Ovary (tissue), 9 donors: Measurements from ENCODE around the gene WNK2. TPM values are rescaled to one million over a fixed set of nuclear protein-coding genes. Genes with fewer than 3 reads are reported as not detected.

Experiments
- DNase-seq, 5 donors: peaks; one replicate each; pipeline ENCODE4 v3.0.0-alpha.2; 2019 to 2020
- H3K27ac ChIP-seq, 2 donors: fragments of 200-600 bp; one replicate each; pipeline versions ENCODE4 v1.5.1 to v1.8.0; 2019 to 2022
- H3K27me3 ChIP-seq: fragments of 200-600 bp; one replicate; pipeline ENCODE4 v1.8.0; 2022
- H3K36me3 ChIP-seq: fragments of 200-600 bp; sonication (generic); one replicate; pipeline ENCODE4 v1.5.1; 2019
- H3K4me1 ChIP-seq: one replicate; pipeline ENCODE4 v1.8.1; 2013; ENCODE audit warnings: mild to moderate bottlenecking, moderate library complexity; ENCODE audit not compliant: insufficient read depth
- H3K4me3 ChIP-seq: fragments of 200-600 bp; sonication (generic); one replicate; pipeline ENCODE4 v1.5.1; 2017
- H3K9me3 ChIP-seq, 2 donors: fragments of 200-600 bp in 1 of 2; sonication (generic) in 1 of 2; one replicate each; pipeline versions ENCODE4 v1.5.1 to v1.8.1; 2013 to 2019; ENCODE audit warnings: mild to moderate bottlenecking in 1 of 2, moderate library complexity in 1 of 2
- CTCF ChIP-seq, 3 donors: fragments of 450-650 bp in 2 of 3; fragments of 200-600 bp in 1 of 3; IDR thresholded peaks; one replicate each; pipeline versions ENCODE4 v1.5.1 to v1.8.0; 2016 to 2022; ENCODE audit warnings: antibody characterized with exemption in 3 of 3, mild to moderate bottlenecking in 1 of 3
- EP300 ChIP-seq: sonication (generic); formaldehyde crosslinking; IDR thresholded peaks from one replicate; pipeline ENCODE4 v1.6.1; 2017; ENCODE audit warnings: antibody characterized with exemption
- POLR2A ChIP-seq: fragments of 450-650 bp; IDR thresholded peaks from one replicate; pipeline ENCODE4 v1.6.1; 2017; ENCODE audit warnings: antibody characterized with exemption, mild to moderate bottlenecking, moderate library complexity
- WGBS, 3 donors: extraction: QIAGEN DNeasy Blood & Tissue Kit in 1 of 3; methylation state at CpG; one replicate each; pipeline versions ENCODE4 v1.1.5 to v1.1.7; 2013 to 2017; 5-methylcytosine and 5-hydroxymethylcytosine counted together
- intact Hi-C, 4 donors: fragments of 100-400 bp; cut with DNase I; formaldehyde crosslinking; loops; one replicate each; pipeline versions ENCODE4 v1.11.0 to v1.15.1; 2022 to 2023
- polyA plus RNA-seq, 2 donors: library from polyadenylated mRNA; stranded (reverse); fragments of 200-250 nt in 1 of 2; fragments of 350-450 nt in 1 of 2; fragmentation: Illumina TruSeq in 1 of 2; extraction: RNeasy Lipid Tissue Mini Kit (QIAGEN cat#74804) in 1 of 2; gene quantifications; one replicate each; pipeline ENCODE4 v1.2.3, GENCODE V29; 2013 to 2014
- total RNA-seq, 7 donors: library from RNA; depleted of rRNA in 2 of 7; stranded (reverse); fragments of >200 nt in 2 of 7; fragmentation: NEBNext Ultra II Directional in 3 of 7; extraction: Animal tissue kit (Norgen Biotek cat#: 25700) in 3 of 7; gene quantifications; one replicate each; pipeline versions ENCODE4 v1.1.0 to v1.2.4, GENCODE V29; 2016 to 2023
- donor health status: DM: no; HTN: no; CAD: no; lungs with moderate emphysema.
- donor health status: DM: no; HTN: no; CAD: no.
- donor health status: Bipolar disorder and iron deficiency.
- donor health status: DM: yes; HTN: yes; CAD: no.
- donor health status: DM: no; HTN: no; CAD: no.
- donor health status: DM: yes; HTN: yes; CAD: no.

WNK2 gene
- total and polyA plus RNA-seq, 9 donors = 0.53 to 24.7 (median 4.4) TPM

GRCh38 chr9:93260263-93261066 lies 76.5 kb downstream of the WNK2 start:
- peak in 1 of 5 donors; percentile 4 for DNase-seq
- intact Hi-C loops = no loop called here

GRCh38 chr9:93261281-93261680 lies 77.3 kb downstream of the WNK2 start:
- intact Hi-C loops = no loop called here
- no peaks in the 10 kb centered on the region for H3K4me1 ChIP-seq
- DNase-seq = peak in 1 of 5 donors; percentile 7
- H3K27me3 ChIP-seq = no peaks in the 10 kb centered on the region
- no peaks in the 10 kb centered on the region for H3K36me3 ChIP-seq
- WGBS, 3 donors = 83 to 90% (median 83%) methylated on average over 10 of the region's 10 CpGs
- TF ChIP-seq CTCF (IDR thresholded peaks at IDR 0.05) (no peak), POLR2A (no peak), EP300 (no peak)
- H3K27ac ChIP-seq = no peak overlapping the region
- no peak overlapping the region for H3K4me3 ChIP-seq
- no peaks in the 10 kb centered on the region for H3K9me3 ChIP-seq

More at GRCh38 chr9:93260263-93261066, 76.5 kb downstream of the WNK2 start:
- H3K4me1 ChIP-seq = no peaks in the 10 kb centered on the region
- no peak overlapping the region for H3K27ac ChIP-seq
- TF ChIP-seq POLR2A (no peak), EP300 (no peak), CTCF (IDR thresholded peaks at IDR 0.05) (no peak)
- no peaks in the 10 kb centered on the region for H3K27me3 ChIP-seq
- 83 to 91% (median 87%) methylated on average over 12 of the region's 12 CpGs for WGBS, 3 donors
- H3K4me3 ChIP-seq = no peak overlapping the region
- H3K36me3 ChIP-seq = no peaks in the 10 kb centered on the region
- H3K9me3 ChIP-seq = no peaks in the 10 kb centered on the region

DNA sequence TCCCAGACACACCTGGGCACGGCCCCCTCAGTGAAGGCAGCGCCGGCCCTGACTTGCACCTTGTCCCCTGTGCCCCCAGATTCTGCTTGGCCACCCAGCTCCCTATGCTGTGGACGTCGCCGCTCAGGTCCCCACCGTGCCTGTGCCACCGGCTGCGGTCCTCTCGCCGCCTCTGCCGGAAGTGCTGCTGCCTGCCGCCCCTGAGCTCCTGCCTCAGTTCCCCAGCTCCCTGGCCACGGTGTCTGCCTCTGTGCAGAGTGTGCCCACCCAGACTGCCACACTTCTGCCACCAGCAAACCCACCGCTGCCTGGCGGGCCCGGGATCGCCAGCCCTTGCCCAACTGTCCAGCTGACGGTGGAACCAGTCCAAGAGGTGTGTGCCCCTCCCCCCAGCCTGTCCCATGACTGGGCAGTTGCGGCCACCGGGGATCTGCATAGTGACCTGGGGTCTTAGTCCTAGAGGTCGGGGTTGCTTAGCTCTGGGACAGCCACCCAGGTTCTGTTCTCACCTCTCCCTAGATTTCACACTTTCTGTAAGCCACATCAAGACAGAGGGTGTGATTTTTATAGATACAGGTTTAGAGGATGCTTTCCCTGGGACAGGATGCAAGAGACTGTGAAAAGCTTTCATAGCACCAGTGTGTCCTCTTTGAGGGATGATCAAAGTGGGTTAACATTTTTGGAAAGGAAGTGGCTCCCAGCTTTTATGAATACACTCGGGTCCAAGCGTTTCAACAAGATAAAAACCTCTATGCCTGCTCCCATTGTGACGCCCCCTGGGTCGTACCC lies 78.0 kb downstream of the WNK2 start:
- no peak overlapping the region for H3K4me3 ChIP-seq
- H3K4me1 ChIP-seq = no peaks in the 10 kb centered on the region
- no peak for TF ChIP-seq EP300
- no peak for TF ChIP-seq POLR2A
- no peak for TF ChIP-seq CTCF (IDR thresholded peaks at IDR 0.05)
- no peak overlapping the region for H3K27ac ChIP-seq
- no peaks in the 10 kb centered on the region for H3K27me3 ChIP-seq
- intact Hi-C loops = no loop called here
- no peaks in the 10 kb centered on the region for H3K36me3 ChIP-seq
- 84 to 90% (median 87%) methylated on average over 24 to 26 of the region's 26 CpGs for WGBS, 3 donors
- peak in 3 of 5 donors; percentile 10 to 23 (median 11) for DNase-seq
- no peaks in the 10 kb centered on the region for H3K9me3 ChIP-seq

- no peaks in the 10 kb centered on the region for H3K4me1 ChIP-seq
- H3K4me3 ChIP-seq = no peak overlapping the region
- no peak overlapping the region for H3K27ac ChIP-seq
- no peaks in the 10 kb centered on the region for H3K27me3 ChIP-seq
- H3K9me3 ChIP-seq = no peaks in the 10 kb centered on the region
- 85 to 91% (median 90%) methylated on average over 17 to 19 of the region's 19 CpGs for WGBS, 3 donors
- no peak for TF ChIP-seq EP300
- TF ChIP-seq POLR2A = no peak
- TF ChIP-seq CTCF (IDR thresholded peaks at IDR 0.05) = no peak
- DNase-seq = peak in 2 of 5 donors; percentile 8 to 11
- intact Hi-C loops = no loop called here
- no peaks in the 10 kb centered on the region for H3K36me3 ChIP-seq
Observed at GRCh38 chr9:93262537-93263310, 78.8 kb downstream of the WNK2 start.
